Hematopoietic multipotent progenitor cell treated with erythropoietin and hydrocortisone succinate and interleukin-3 and kit ligand, for 4 days (in vitro differentiated cells): ENCODE data around the gene ZNF827.
"Not testable (repeated sequence)": the region's sequence is repeated elsewhere in the genome, so short reads cannot be mapped to it uniquely, and the experiment has no call there.

Source experiments
- DNase-seq: peaks from one replicate; pipeline ENCODE4 v3.0.0-alpha.2; 2015

ZNF827 gene

GRCh38 chr4:145860446-145860845 lies 78.2 kb downstream of the ZNF827 start:
- no peak for DNase-seq

- no peak for DNase-seq
Measured at GRCh38 chr4:145859926-145860325, 78.7 kb downstream of the ZNF827 start.

GRCh38 chr4:145859426-145859825 lies 79.2 kb downstream of the ZNF827 start:
- DNase-seq = no peak

- peak; percentile 47 for DNase-seq
Measured at GRCh38 chr4:145852256-145852839, 86.3 kb downstream of the ZNF827 start.

GRCh38 chr4:145851511-145852201 lies 87.0 kb downstream of the ZNF827 start:
- DNase-seq = no peak

- DNase-seq = no peak
Measured at GRCh38 chr4:145847764-145848163, 90.9 kb downstream of the ZNF827 start.

GRCh38 chr4:145845118-145845517 lies 93.5 kb downstream of the ZNF827 start:
- no peak for DNase-seq

- DNase-seq = peak; percentile 46
Measured at GRCh38 chr4:145843639-145844038, 95.0 kb downstream of the ZNF827 start.

GRCh38 chr4:145843148-145843547 lies 95.5 kb downstream of the ZNF827 start:
- no peak for DNase-seq

- DNase-seq = no peak
Measured at GRCh38 chr4:145842224-145842887, 96.3 kb downstream of the ZNF827 start.

- DNase-seq = no peak
Measured at GRCh38 chr4:145840801-145841200, 97.8 kb downstream of the ZNF827 start.

GRCh38 chr4:145840162-145840768 lies 98.4 kb downstream of the ZNF827 start:
- DNase-seq = peak; percentile 81

- DNase-seq = no peak
Measured at GRCh38 chr4:145839151-145839550, 99.5 kb downstream of the ZNF827 start.

- not testable (repeated sequence) for DNase-seq
Measured at GRCh38 chr4:145832384-145832783, 106.2 kb downstream of the ZNF827 start.

- peak; percentile 84 for DNase-seq
Measured at GRCh38 chr4:145830699-145831098, 107.9 kb downstream of the ZNF827 start.

- no peak for DNase-seq
Measured at GRCh38 chr4:145829629-145830395, 108.8 kb downstream of the ZNF827 start.

- no peak for DNase-seq
Measured at GRCh38 chr4:145828802-145829485, 109.7 kb downstream of the ZNF827 start.

- DNase-seq = no peak
Measured at GRCh38 chr4:145827885-145828284, 110.7 kb downstream of the ZNF827 start.

- no peak for DNase-seq
Measured at GRCh38 chr4:145825255-145825654, 113.4 kb downstream of the ZNF827 start.

GRCh38 chr4:145824463-145824862 lies 114.2 kb downstream of the ZNF827 start:
- DNase-seq = no peak

- DNase-seq = no peak
Measured at GRCh38 chr4:145823743-145824142, 114.9 kb downstream of the ZNF827 start.

- DNase-seq = no peak
Measured at GRCh38 chr4:145822581-145822980, 116.0 kb downstream of the ZNF827 start.
